BLaER1 (cell line): ENCODE data around the gene GRAMD1A.
"Not testable (repeated sequence)": the region's sequence is repeated elsewhere in the genome, so short reads cannot be mapped to it uniquely, and the experiment has no call there.

ENCODE experiments used
- H3K27ac ChIP-seq: shearing (Covaris generic); formaldehyde crosslinking; 2 replicates; pipeline ENCODE4 v1.8.1; 2022
- H3K27me3 ChIP-seq: shearing (Covaris generic); formaldehyde crosslinking; 2 replicates; pipeline ENCODE4 v1.8.1; 2022
- H3K36me3 ChIP-seq: shearing (Covaris generic); formaldehyde crosslinking; 2 replicates; pipeline ENCODE4 v1.8.1; 2022
- H3K4me1 ChIP-seq: shearing (Covaris generic); formaldehyde crosslinking; 2 replicates; pipeline ENCODE4 v1.8.1; 2022
- H3K4me2 ChIP-seq: shearing (Covaris generic); formaldehyde crosslinking; 2 replicates; pipeline ENCODE4 v1.8.1; 2022
- H3K4me3 ChIP-seq: shearing (Covaris generic); formaldehyde crosslinking; 2 replicates; pipeline ENCODE4 v1.8.1; 2022
- H3K9ac ChIP-seq: shearing (Covaris generic); formaldehyde crosslinking; 2 replicates; pipeline ENCODE4 v1.8.1; 2022
- H3K9me3 ChIP-seq: shearing (Covaris generic); formaldehyde crosslinking; 2 replicates; pipeline ENCODE4 v1.8.1; 2022
- H4K20me1 ChIP-seq: shearing (Covaris generic); formaldehyde crosslinking; 2 replicates; pipeline ENCODE4 v1.8.1; 2022
- Cebpa-rat ChIP-seq: shearing (Covaris generic); IDR thresholded peaks from 2 replicates; pipeline ENCODE4 v1.8.1; 2022

Gene GRAMD1A

DNA sequence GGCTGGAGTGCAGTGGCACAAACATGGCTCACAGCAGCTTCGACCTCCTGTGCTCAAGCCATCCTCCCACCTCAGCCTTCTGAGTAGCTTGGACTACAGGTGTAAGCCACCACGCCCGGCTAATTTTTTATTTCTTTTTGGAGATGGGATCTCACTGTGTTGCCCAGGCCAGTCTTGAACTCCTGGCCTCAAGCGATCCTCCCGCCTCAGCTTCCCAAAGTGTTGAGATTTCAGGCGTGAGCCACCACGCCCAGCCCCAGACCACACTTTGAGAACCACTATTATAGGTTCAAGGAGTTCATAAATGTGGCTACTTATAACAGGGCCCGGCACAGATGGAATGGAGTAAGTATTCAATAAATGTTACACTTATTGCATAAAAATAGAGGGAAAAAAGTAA is 26.9 kb downstream of the GRAMD1A start:
- peaks cover 75% of the 10 kb centered on the region for H4K20me1 ChIP-seq
- H3K27ac ChIP-seq: no peak overlapping the region
- H3K4me3 ChIP-seq: no peak overlapping the region
- peaks cover 20% of the 10 kb centered on the region for H3K4me1 ChIP-seq
- H3K36me3 ChIP-seq: peaks cover 64% of the 10 kb centered on the region
- H3K4me2 ChIP-seq: no peak overlapping the region
- TF ChIP-seq Cebpa-rat: no peak
- no peaks in the 10 kb centered on the region for H3K9me3 ChIP-seq
- H3K27me3 ChIP-seq: peaks cover 39% of the 10 kb centered on the region
- no peak overlapping the region for H3K9ac ChIP-seq

DNA sequence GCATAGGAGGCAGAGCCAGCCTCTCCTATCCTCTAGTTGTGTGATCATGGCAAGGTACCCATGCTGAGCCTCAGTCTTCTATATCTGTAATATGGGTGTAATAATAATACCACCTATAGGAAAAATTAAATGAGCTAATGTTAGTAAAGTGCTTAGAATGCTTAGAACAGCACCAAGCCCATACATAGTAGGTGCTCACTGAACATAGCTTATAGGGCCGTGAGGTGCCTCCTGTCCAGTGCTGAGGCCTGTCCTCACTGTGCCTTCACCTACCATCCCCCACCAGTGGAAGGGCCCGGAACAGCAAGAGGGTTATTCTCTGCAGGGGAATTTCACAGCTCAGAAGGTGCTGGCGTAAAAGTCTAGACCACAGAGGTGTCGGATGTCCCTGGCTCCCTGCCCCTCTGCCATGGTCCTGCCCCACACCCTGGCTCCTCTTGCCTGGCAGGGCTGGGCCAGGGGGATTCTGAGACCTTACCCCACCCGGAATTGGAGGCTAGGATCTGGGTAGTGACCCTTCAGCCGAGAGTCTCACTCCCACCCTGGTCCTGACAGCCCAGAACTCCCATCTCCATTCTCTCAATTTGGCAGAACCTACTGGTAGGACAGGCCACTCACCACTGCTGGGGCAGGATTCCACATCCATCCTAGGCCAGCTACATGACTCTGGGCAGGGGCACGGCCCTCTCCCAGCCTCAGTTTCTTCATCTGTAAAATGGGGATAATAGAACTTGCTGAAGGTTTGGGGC is 27.9 kb downstream of the GRAMD1A start:
- Histone ChIP-seq H4K20me1 (peaks cover 69% of the 10 kb centered on the region), H3K36me3 (peaks cover 56% of the 10 kb centered on the region), H3K27ac (no peak overlapping the region), H3K27me3 (peaks cover 44% of the 10 kb centered on the region), H3K9me3 (no peaks in the 10 kb centered on the region), H3K4me2 (no peak overlapping the region), H3K9ac (no peak overlapping the region), H3K4me3 (no peak overlapping the region), H3K4me1 (peaks cover 27% of the 10 kb centered on the region)
- no peak for TF ChIP-seq Cebpa-rat

DNA sequence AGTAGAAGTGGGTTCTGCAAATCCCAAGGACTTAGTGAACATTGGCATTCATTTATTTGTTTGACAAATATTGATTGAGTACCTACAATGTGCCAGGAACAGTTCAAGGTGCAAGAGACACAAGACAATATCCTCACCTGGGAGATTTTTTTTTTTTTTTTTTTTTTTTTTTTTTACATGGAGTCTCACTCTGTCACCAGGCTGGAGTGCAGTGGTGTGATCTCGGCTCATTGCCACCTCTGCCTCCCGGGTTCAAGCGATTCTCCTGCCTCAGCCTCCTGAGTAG is 28.4 kb downstream of the GRAMD1A start:
- H3K27ac ChIP-seq, H3K4me2 ChIP-seq, H3K9me3 ChIP-seq, H3K9ac ChIP-seq, H3K4me3 ChIP-seq: not testable (repeated sequence)
- H4K20me1 ChIP-seq: peaks cover 64% of the 10 kb centered on the region
- H3K4me1 ChIP-seq: peaks cover 32% of the 10 kb centered on the region
- peaks cover 51% of the 10 kb centered on the region for H3K36me3 ChIP-seq
- H3K27me3 ChIP-seq: peaks cover 44% of the 10 kb centered on the region

DNA sequence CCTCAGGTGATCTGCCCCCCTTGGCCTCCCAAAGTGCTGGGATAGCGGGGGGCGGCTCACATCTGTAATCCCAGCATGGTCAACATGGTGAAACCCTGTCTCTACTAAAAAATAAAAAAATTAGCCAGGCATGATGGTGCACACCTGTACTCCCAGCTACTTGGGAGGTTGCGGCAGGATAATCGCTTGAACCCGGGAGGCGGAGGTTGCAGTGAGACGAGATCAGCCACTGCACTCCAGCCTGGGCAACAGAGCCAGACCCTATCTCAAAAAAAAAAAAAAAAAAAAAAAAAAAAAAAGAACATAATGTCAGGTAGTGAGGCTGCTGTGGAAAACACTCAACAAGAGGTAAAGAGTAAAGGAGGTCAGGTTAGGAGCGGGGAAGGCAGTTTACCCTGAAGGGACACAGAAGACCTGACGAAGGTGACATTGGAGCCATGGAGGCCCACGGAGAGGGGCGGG is 29.2 kb downstream of the GRAMD1A start:
- peak overlapping the region; percentile 98 for H3K4me2 ChIP-seq
- peaks cover 44% of the 10 kb centered on the region for H3K27me3 ChIP-seq
- H3K4me3 ChIP-seq, H3K9ac ChIP-seq, H3K27ac ChIP-seq, H3K9me3 ChIP-seq: not testable (repeated sequence)
- H3K36me3 ChIP-seq: peaks cover 43% of the 10 kb centered on the region
- H4K20me1 ChIP-seq: peaks cover 56% of the 10 kb centered on the region
- H3K4me1 ChIP-seq: peaks cover 40% of the 10 kb centered on the region

DNA sequence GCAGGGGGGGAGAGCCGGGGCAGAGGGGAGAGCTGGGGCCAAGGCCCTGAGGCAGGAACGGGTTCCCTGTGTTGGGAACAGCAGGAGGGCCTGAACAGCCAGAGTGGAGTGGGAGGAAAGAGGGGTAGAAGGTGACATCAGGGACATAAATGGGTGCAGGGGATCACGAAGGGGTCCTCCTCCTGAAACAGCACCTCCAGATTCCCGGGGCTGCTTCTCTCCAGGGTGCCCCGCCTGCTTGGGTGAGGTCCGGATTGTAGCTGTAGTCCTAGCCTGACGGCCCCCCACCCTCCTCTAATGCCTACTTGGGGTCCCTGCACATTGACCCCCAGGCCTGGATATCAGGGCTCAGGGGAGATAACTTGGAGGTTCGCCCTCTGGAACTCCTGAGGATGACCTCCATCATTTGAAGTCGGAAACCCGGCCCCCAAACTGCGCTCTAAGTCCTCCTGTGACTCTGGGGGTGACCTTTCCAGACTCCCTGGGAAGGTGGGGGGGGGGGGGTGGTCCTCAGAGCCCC is 29.7 kb downstream of the GRAMD1A start:
- H3K4me3 ChIP-seq: peak overlapping the region; percentile 79

DNA sequence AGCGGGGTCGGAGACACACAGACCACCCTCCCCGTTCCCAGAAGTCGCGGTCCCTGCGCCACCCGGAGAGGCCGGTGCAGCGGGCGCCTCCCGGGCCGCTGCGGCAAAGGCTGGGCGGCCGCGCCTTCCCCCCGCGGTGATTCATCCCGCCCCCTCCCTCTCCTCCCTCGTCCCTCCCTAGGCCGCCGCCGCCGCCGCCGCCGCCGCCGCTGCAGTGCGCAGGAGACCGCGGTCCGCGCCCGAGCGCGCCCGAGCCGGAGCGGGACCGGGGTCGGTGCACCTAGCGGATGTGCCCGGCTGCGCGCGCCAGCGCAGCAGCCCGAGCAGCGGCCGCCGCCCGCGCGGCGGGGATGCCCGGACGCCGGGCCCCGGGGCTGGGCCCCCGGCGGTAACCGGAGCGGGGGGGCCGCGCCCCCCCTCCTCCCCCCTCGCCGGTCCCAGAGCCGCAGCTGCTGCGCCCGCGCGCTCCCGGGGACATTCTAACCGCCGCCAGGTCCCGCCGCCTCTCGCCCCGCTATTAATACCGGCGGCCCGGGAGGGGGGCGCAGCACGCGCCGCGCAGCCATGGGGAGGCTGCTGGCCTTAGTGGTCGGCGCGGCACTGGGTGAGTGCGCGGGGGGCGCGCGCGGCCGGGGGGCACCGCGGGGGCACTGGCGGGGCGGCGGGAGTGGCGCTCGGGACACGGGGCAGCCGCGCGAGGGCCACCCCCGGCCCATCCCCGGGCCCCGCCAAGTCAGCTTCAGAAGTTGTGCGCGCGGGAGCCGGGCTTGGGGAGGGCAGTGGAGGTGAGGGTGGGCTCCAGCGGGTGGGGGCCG is 30.3 kb downstream of the GRAMD1A start, which contains the start of gene SCN1B:
SCN1B (plus strand) TSS at position 214 of the 815 bp plus-strand sequence; CDS start at position 565, 351 bp downstream.
- H3K27ac ChIP-seq: peak within 1 kb of the TSS; percentile 59
- peak within 1 kb of the TSS; percentile 98 for H3K4me2 ChIP-seq
- H3K4me3 ChIP-seq: peak within 1 kb of the TSS; percentile 79

More for the DNA sequence above, 29.7 kb downstream of the GRAMD1A start:
- Histone ChIP-seq H3K4me2 (peak overlapping the region; percentile 98), H3K4me1 (peaks cover 45% of the 10 kb centered on the region), H3K9ac (peak overlapping the region; percentile 71; the same call in 1 of the 2 replicates), H4K20me1 (peaks cover 51% of the 10 kb centered on the region), H3K36me3 (peaks cover 38% of the 10 kb centered on the region), H3K27ac (no peak overlapping the region), H3K27me3 (peaks cover 44% of the 10 kb centered on the region), H3K9me3 (no peaks in the 10 kb centered on the region)
- TF ChIP-seq Cebpa-rat: no peak

DNA sequence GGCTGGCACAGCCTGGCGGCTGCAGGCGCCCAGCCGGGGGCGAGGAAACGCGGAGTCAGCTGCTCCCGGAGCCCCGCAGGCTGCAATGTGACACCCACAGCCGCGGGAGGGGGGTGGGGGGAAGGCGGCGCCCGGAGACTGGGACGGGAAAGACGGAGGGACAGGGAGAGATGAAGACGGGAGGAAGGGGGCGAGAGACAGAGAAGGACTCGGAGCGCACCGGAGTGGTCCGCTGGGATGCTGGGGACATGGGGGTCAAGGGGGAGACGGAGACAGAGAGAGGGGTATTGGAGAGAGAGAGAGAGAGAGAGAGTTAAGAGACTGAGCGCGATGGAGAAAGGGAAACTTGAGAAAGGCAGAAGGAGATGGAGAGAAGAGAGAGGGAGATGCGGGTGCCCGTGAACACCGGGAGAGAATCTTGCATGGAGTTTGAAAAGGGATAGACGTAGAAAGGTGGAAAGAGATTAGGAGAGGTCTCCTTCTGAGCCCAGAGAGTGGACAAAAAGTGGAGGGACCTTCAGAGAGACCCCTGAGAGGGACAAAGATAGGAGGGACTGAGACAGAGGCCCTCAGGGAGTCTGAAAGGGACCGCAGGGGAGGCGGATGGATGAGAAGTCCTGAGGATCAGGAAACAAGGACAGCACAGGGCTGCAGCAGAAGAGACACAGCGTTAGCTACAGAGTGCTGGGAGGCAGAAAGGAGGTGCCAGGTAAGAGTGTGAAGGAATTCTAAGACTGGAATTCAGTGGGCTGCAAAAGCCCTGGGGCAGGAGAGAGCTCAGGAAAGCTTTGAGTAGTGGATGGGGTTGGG is 31.2 kb downstream of the GRAMD1A start:
- peak overlapping the region; percentile 79 for H3K4me3 ChIP-seq
- H3K9me3 ChIP-seq: no peaks in the 10 kb centered on the region
- peak overlapping the region; percentile 71 for H3K9ac ChIP-seq
- peaks cover 44% of the 10 kb centered on the region for H3K27me3 ChIP-seq
- no peak overlapping the region for H3K27ac ChIP-seq
- peak overlapping the region; percentile 98 for H3K4me2 ChIP-seq
- peaks cover 23% of the 10 kb centered on the region for H3K36me3 ChIP-seq
- peaks cover 58% of the 10 kb centered on the region for H3K4me1 ChIP-seq
- no peak for TF ChIP-seq Cebpa-rat
- H4K20me1 ChIP-seq: peaks cover 37% of the 10 kb centered on the region

More for the DNA sequence above, 30.3 kb downstream of the GRAMD1A start, which contains the start of gene SCN1B:
- H3K36me3 ChIP-seq: peaks cover 31% of the 10 kb centered on the region
- H4K20me1 ChIP-seq: peaks cover 44% of the 10 kb centered on the region
- no peak for TF ChIP-seq Cebpa-rat
- no peaks in the 10 kb centered on the region for H3K9me3 ChIP-seq
- H3K9ac ChIP-seq: peak within 1 kb of the TSS; percentile 71
- peaks cover 51% of the 10 kb centered on the region for H3K4me1 ChIP-seq
- H3K27me3 ChIP-seq: peaks cover 44% of the 10 kb centered on the region

DNA sequence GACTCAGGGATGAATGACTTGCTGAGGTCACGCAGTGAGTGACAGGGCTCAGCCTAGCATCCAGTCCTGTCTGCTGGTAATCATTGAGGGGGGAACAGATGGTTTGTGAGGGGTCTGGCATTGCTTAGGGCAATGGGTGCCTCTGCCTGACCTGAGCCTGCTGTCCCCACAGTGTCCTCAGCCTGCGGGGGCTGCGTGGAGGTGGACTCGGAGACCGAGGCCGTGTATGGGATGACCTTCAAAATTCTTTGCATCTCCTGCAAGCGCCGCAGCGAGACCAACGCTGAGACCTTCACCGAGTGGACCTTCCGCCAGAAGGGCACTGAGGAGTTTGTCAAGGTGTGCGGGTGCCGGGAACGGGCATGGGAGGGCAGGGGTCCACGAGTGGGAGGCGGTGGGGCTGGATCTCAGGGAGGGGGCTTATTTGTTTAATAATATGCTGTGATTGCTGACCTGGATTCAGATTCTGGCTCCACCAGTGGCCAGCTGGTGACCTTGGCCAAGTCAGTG is 32.3 kb downstream of the GRAMD1A start:
- H3K27ac ChIP-seq: no peak overlapping the region
- peaks cover 12% of the 10 kb centered on the region for H3K36me3 ChIP-seq
- peaks cover 44% of the 10 kb centered on the region for H3K27me3 ChIP-seq
- TF ChIP-seq Cebpa-rat: no peak
- no peak overlapping the region for H3K9ac ChIP-seq
- no peaks in the 10 kb centered on the region for H3K9me3 ChIP-seq
- H4K20me1 ChIP-seq: peaks cover 26% of the 10 kb centered on the region
- H3K4me2 ChIP-seq: 0 out of 2 replicates have a peak overlapping the region, but pooled peaks have one; percentile 98
- no peak overlapping the region for H3K4me3 ChIP-seq
- peaks cover 69% of the 10 kb centered on the region for H3K4me1 ChIP-seq
